A549 treated with AZD9567 at 1 μM for 4 hours (cell line): ENCODE measurements around the gene ZNF628. TPM values are rescaled to one million over a fixed set of nuclear protein-coding genes. Genes with fewer than 3 reads are reported as not detected.

Source experiments
- total RNA-seq: library from RNA; stranded (reverse); fragments of 200-300 nt; extraction: Qiagen RNA extraction; gene quantifications from 5 replicates; pipeline ENCODE4 v1.2.3, GENCODE V29; 2022; ENCODE audit not compliant: insufficient read depth

ZNF628 gene
- total RNA-seq: 4.3 to 7.1 TPM (median 6.2 TPM) in 5 replicates

GRCh38 chr19:55476100-55476775, at the start of gene ZNF628:
Gene ZNF628, plus strand, starts transcription at chr19:55476617. Its CDS starts 3,294 bp downstream, at chr19:55479911.

GRCh38 chr19:55443045-55443823, 33.2 kb upstream of the ZNF628 start, which contains the start of gene SHISA7:
Gene SHISA7, minus strand, starts transcription at chr19:55443300. Its CDS starts 437 bp downstream, at chr19:55442863.

DNA sequence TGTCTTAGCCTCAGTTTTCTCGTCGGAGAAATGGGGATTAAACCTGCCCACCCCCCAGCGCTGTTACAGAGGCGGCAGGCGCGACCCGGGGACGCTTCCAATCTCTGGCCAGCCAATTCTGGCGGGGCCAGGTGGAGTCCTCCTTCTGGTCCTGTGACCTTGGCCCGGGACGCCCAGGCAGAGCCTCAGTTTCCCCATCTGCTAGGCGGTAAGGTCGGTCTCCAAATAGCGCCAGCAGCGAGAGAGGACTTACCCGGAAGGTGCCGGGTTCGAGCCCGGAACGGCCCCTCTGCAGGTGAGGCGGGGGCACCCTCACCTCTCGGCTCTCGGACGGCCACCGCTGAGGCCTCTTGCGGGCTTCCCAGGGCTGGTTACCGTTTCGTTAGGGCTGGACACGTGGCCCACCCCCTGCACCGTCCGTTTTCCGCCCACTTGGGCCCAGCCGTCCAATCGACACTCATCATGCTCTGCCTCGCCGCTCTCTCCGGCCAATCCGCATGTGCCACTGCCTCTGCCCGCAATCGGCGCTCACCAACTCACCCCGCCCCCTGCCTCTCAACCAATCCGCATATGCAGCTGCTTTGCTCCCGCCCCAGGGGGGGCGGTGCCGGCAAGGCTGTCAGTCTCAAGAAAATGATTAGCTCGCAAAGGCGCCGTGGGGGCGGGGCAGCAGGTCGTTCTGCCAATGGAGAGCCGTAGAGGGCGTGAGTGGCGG, 15.0 kb upstream of the ZNF628 start, which contains the start of gene ISOC2:
ISOC2 (minus strand) TSS at position 384 of the 715 bp plus-strand sequence. CDS start 5,156 bp downstream, outside the sequence.

GRCh38 chr19:55464662-55465054, 11.8 kb upstream of the ZNF628 start, which contains the start of gene C19orf85:
Gene C19orf85, minus strand, starts transcription at chr19:55464751. Its CDS starts 197 bp downstream, at chr19:55464554.

DNA sequence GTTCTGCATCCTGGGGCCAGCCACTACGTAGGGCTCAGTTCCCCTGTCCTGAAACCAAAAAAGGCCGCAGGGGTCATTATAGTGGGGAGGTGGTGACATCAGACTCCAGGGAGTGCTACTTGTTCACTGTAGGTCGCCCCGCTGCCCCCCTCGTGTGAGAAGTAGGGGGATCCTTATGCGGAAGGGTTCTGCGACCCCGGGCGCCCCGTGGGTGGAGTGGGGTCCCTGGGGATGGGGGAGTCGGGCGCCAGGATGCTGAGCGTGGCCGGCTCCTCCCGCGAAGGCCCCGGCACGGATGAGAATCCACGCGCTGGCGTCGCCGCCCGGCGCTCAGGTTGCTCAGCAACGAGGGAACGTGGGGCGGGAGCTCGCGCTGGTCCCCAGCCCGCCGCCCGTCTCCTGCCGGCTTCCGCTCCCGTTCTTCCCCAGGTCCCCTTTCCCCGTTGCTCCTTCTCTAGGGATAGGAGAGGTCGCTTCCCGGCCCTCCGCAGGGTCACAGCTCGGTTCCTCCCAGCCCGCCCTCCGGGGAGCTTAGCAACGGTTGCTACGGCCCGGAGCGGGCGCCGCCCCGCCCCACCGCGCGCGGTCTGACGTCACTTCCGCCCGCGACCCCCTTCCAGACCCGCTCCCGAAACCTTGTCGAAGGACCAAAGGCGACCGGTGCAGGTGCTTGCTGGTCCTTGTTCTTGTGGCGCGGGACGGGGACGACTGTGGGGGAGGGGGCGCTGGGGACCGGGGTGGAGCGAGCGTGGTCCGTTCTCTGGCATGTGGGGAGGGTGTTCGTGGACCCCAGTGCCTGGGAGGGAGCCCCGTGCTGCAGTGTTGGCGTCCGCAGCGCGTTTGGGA, 8.4 kb downstream of the ZNF628 start, which contains the start of gene NAT14:
NAT14 (plus strand) TSS at position 596 of the 846 bp plus-strand sequence. CDS start 521 bp downstream, outside the sequence.

DNA sequence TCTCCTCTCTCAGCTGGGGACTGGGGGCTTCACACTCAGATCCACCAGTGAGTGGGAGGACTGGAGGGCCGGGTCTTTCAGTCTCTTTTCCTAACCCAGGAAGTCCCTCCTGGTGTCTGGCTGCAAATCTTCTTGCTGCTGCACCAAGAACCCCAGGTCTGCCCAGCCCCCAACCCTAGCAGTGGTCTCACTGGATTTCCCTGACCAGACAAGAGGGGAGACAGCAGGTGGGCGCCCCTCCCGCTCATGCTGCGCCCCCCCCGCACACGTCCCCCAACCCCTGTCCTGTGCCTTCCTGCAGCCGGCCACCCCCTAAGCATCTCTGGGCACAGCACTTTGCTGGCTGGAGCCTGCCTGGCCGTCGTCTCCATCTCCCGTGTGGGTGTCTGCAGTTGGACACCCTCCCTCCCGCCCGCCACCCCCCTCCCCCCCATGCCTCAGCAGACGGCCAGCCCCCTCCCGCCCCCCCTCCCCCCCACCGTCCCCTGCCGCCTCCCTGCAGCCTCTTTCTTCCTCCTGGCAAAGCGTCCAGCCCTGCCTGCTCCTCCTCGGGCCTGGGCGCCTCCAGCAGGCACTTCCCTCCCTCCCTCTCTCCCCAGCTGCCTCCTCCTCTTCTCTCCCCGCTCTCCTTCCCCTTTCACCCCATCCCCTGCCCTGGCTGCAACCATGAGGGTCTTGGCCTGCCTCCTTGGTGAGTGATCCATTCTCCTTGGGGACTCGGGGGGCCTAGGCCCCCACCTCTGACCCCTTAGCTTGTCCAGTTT, 11.7 kb downstream of the ZNF628 start, which contains the start of gene SSC5D:
SSC5D (plus strand) TSS at position 513 of the 764 bp plus-strand sequence; CDS start at position 667, 154 bp downstream.

Other genes starting within 250 kb of the ZNF628 start
- gene TMEM86B, start 247.9 kb upstream of the ZNF628 start, total RNA-seq: 5.1 to 6.4 TPM (median 5.7 TPM) in 5 replicates
- gene PPP6R1, start 217.6 kb upstream of the ZNF628 start, total RNA-seq: 74.7 to 116 TPM (median 115 TPM) in 5 replicates
- gene HSPBP1, start 196.5 kb upstream of the ZNF628 start, total RNA-seq: 129 to 149 TPM (median 137 TPM) in 5 replicates
- 2.5 to 3.3 TPM (median 3.1 TPM) in 5 replicates for gene BRSK1, start 192.6 kb upstream of the ZNF628 start, total RNA-seq
- gene TMEM150B, start 151.3 kb upstream of the ZNF628 start, total RNA-seq: not detected in 5 replicates
- 3.1 to 8.1 TPM (median 7.0 TPM) in 5 replicates for gene KMT5C, start 136.7 kb upstream of the ZNF628 start, total RNA-seq
- 0.95 to 1.2 TPM (median 1.0 TPM) in 4 of 5 replicates, not detected in the other for gene COX6B2, start 121.9 kb upstream of the ZNF628 start, total RNA-seq
- 0.10 to 0.22 TPM (median 0.16 TPM) in 4 of 5 replicates, not detected in the other for gene GARIN5B, start 113.4 kb upstream of the ZNF628 start, total RNA-seq
- 16.8 to 21.9 TPM (median 17.3 TPM) in 5 replicates for gene IL11, start 106.2 kb upstream of the ZNF628 start, total RNA-seq
- gene TMEM190, start 99.8 kb upstream of the ZNF628 start, total RNA-seq: 1.6 to 2.0 TPM (median 1.8 TPM) in 4 of 5 replicates, not detected in the other
- gene TMEM238, start 92.3 kb upstream of the ZNF628 start, total RNA-seq: 6.5 to 9.2 TPM (median 8.0 TPM) in 4 of 5 replicates, not detected in the other
- gene RPL28, start 90.7 kb upstream of the ZNF628 start, total RNA-seq: 2,640 to 3,810 TPM (median 2,807 TPM) in 5 replicates
- 283 to 453 TPM (median 448 TPM) in 5 replicates for gene UBE2S, start 68.8 kb upstream of the ZNF628 start, total RNA-seq
- 0.02 TPM in 2 of 5 replicates, not detected in the others for gene SHISA7, start 33.3 kb upstream of the ZNF628 start, total RNA-seq
- gene ISOC2, start 15.0 kb upstream of the ZNF628 start, total RNA-seq: 49.3 to 64.4 TPM (median 61.3 TPM) in 5 replicates
- not detected in 5 replicates for gene C19orf85, start 11.9 kb upstream of the ZNF628 start, total RNA-seq
- 31.1 to 56.8 TPM (median 53.6 TPM) in 5 replicates for gene NAT14, start 8.6 kb downstream of the ZNF628 start, total RNA-seq
- gene SSC5D, start 11.8 kb downstream of the ZNF628 start, total RNA-seq: 0.41 to 1.0 TPM (median 0.82 TPM) in 5 replicates
- gene SBK2, start 60.5 kb downstream of the ZNF628 start, total RNA-seq: 1.8 to 2.1 TPM (median 2.0 TPM) in 4 of 5 replicates, not detected in the other
- gene SBK3, start 68.9 kb downstream of the ZNF628 start, total RNA-seq: 0.79 to 1.2 TPM (median 0.93 TPM) in 4 of 5 replicates, not detected in the other
- 7.2 to 29.0 TPM (median 26.0 TPM) in 5 replicates for gene ZNF579, start 104.2 kb downstream of the ZNF628 start, total RNA-seq
- 18.8 to 22.1 TPM (median 21.4 TPM) in 5 replicates for gene FIZ1, start 122.9 kb downstream of the ZNF628 start, total RNA-seq
- 11.7 to 18.6 TPM (median 17.2 TPM) in 5 replicates for gene ZNF524, start 123.7 kb downstream of the ZNF628 start, total RNA-seq
- gene ZNF865, start 129.0 kb downstream of the ZNF628 start, total RNA-seq: 5.6 to 11.6 TPM (median 11.2 TPM) in 5 replicates
- 5.3 to 7.2 TPM (median 6.9 TPM) in 5 replicates for gene ZNF784, start 147.9 kb downstream of the ZNF628 start, total RNA-seq
- 22.8 to 54.8 TPM (median 51.9 TPM) in 5 replicates for gene ZNF580, start 164.4 kb downstream of the ZNF628 start, total RNA-seq
- gene ZNF581, start 167.0 kb downstream of the ZNF628 start, total RNA-seq: 32.4 to 52.5 TPM (median 51.0 TPM) in 5 replicates
- 11.8 to 15.8 TPM (median 15.2 TPM) in 5 replicates for gene CCDC106, start 171.6 kb downstream of the ZNF628 start, total RNA-seq
- gene U2AF2, start 178.4 kb downstream of the ZNF628 start, total RNA-seq: 256 to 304 TPM (median 290 TPM) in 5 replicates
- gene EPN1, start 198.6 kb downstream of the ZNF628 start, total RNA-seq: 120 to 215 TPM (median 193 TPM) in 5 replicates